K562 (cell line): ENCODE measurements around the gene SMYD1. TPM values are rescaled to one million over a fixed set of nuclear protein-coding genes. Genes with fewer than 3 reads are reported as not detected.

Experiments
- ATF1 ChIP-seq, 2 experiments: fragments of 450-650 bp in 1 of 2; IDR thresholded peaks; 2 replicates each; pipeline ENCODE4 v1.6.1; 2016; ENCODE audit warnings: missing compliant biosample characterization in 1 of 2, missing genetic modification characterization in 1 of 2
- BACH1 ChIP-seq: fragments of 200-800 bp; sonication (Bioruptor generic); IDR thresholded peaks from 2 replicates; pipeline ENCODE4 v1.6.1; 2016; ENCODE audit warnings: missing genetic modification characterization, missing compliant biosample characterization
- GATAD2B ChIP-seq: fragments of 450-650 bp; IDR thresholded peaks from 2 replicates; pipeline ENCODE4 v1.6.1; 2017; ENCODE audit warnings: mild to moderate bottlenecking, borderline replicate concordance
- MCM2 ChIP-seq: fragments of 450-650 bp; IDR thresholded peaks from 2 replicates; pipeline ENCODE4 v1.6.1; 2017; ENCODE audit warnings: low read depth, mild to moderate bottlenecking
- MTF1 ChIP-seq: fragments of 250-450 bp; sonication (Bioruptor Pico); IDR thresholded peaks from 2 replicates; pipeline ENCODE4 v1.9.0; 2021; ENCODE audit warnings: moderate library complexity, mild to moderate bottlenecking, inconsistent platforms, borderline replicate concordance
- OTX1 ChIP-seq: fragments of 450-650 bp; formaldehyde crosslinking; IDR thresholded peaks from 2 replicates; pipeline ENCODE4 v1.4.0; 2022; ENCODE audit warnings: mild to moderate bottlenecking
- RBM34 ChIP-seq: fragments of 200-400 bp; formaldehyde crosslinking; IDR thresholded peaks from 2 replicates; pipeline ENCODE4 v1.6.1; 2018; ENCODE audit warnings: low read length, borderline replicate concordance; ENCODE audit not compliant: insufficient read depth
- SMAD4 ChIP-seq: fragments of 250-450 bp; sonication (Bioruptor Pico); conservative IDR thresholded peaks from 2 replicates; pipeline ENCODE4 v1.8.0; 2021; ENCODE audit warnings: inconsistent platforms, mild to moderate bottlenecking, moderate library complexity
- SREBF2 ChIP-seq: sonication (generic); formaldehyde crosslinking; IDR thresholded peaks from 2 replicates; pipeline ENCODE4 v1.4.0; 2020; ENCODE audit warnings: mild to moderate bottlenecking, missing genetic modification reagents
- SRSF1 ChIP-seq: fragments of 200-400 bp; formaldehyde crosslinking; IDR thresholded peaks from 2 replicates; pipeline ENCODE4 v1.6.1; 2017; ENCODE audit warnings: mild to moderate bottlenecking, low read depth, low read length, moderate library complexity
- U2AF2 ChIP-seq: fragments of 200-400 bp; formaldehyde crosslinking; optimal IDR thresholded peaks from 2 replicates; pipeline ENCODE3; 2017; ENCODE audit warnings: low read depth, mild to moderate bottlenecking, low read length
- ZFX ChIP-seq: sonication (generic); formaldehyde crosslinking; IDR thresholded peaks from 2 replicates; pipeline ENCODE4 v1.8.0; 2022; ENCODE audit warnings: mild to moderate bottlenecking, missing genetic modification reagents, moderate library complexity
- ZNF436 ChIP-seq: fragments of 250-450, 450-650 bp; sonication (Bioruptor Pico); formaldehyde crosslinking; IDR thresholded peaks from 2 replicates; pipeline ENCODE4 v1.7.0; 2020; ENCODE audit warnings: mild to moderate bottlenecking
- ZNF830 ChIP-seq: fragments of 250-450 bp; sonication (Bioruptor Pico); IDR thresholded peaks from 2 replicates; pipeline ENCODE4 v1.5.0; 2021; ENCODE audit warnings: mild to moderate bottlenecking
- polyA plus RNA-seq, 8 experiments: library from polyadenylated mRNA; depleted of rRNA in 4 of 8; stranded (reverse) in 5 of 8; unstranded in 3 of 8; fragments of >200 nt; fragmentation: Nextera tagmentation in 2 of 8; fragmentation: Illumina TruSeq in 1 of 8; extraction: Ambion mirVana in 2 of 8; extraction: Trizol in 1 of 8; gene quantifications; 2 replicates each; pipeline versions ENCODE4 v1.2.1 to v1.2.3, GENCODE V29; 2011 to 2014; ENCODE audit warnings: inconsistent platforms in 1 of 8, missing spikeins in 1 of 8
- total RNA-seq, 7 experiments: library from RNA; depleted of rRNA in 6 of 7; stranded (reverse); fragments of >200 nt in 6 of 7; fragmentation: Illumina TruSeq in 2 of 7; extraction: Trizol in 2 of 7; gene quantifications; 2 replicates each; pipeline versions ENCODE4 v1.2.1 to v1.2.3, GENCODE V29; 2011 to 2021; ENCODE audit warnings: low replicate concordance in 1 of 7
- TF ChIP-seq, protein P1 (sequence below): fragments of 450-650 bp; IDR thresholded peaks from 2 replicates; pipeline ENCODE4 v1.6.1; 2016; ENCODE audit warnings: antibody characterized with exemption
- TF ChIP-seq, protein P2 (sequence below): sonication (generic); formaldehyde crosslinking; IDR thresholded peaks from 2 replicates; pipeline ENCODE4 v1.8.0; 2022; ENCODE audit warnings: missing genetic modification reagents, mild to moderate bottlenecking, borderline replicate concordance
- TF ChIP-seq, protein P3 (sequence below): fragments of 450-650 bp; IDR thresholded peaks from 2 replicates; pipeline ENCODE4 v1.6.1; 2017; ENCODE audit warnings: antibody characterized with exemption, mild to moderate bottlenecking
- TF ChIP-seq, protein P4 (sequence below): fragments of 250-450 bp; sonication (Bioruptor Pico); IDR thresholded peaks from 2 replicates; pipeline ENCODE4 v1.5.0; 2021

Gene SMYD1
- total and polyA plus RNA-seq, 9 of the 15 experiments (the other 6 are each of a cell fraction or from before 2014, with no cell fraction given), result not detected

DNA sequence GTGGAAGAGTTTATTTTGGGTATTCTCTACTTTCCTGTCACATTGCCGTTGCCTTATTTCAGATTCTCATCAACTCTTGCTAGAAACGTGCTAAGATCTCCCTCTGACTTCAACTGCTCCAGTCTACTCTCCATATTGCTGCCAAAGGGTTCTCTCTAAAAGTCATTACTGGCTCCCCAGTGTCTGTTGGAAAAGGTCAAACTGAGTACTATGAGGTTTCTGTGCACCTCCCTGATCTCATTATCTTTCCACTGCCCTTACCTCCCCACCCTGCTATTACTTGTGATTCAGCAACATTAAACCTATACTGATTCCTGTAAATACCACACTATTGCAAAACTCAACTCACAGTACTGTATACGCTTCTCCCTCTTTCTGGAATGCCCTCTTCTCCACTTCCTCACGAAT lies 10.2 kb upstream of the SMYD1 start (continued):
- TF ChIP-seq, protein P1, sequence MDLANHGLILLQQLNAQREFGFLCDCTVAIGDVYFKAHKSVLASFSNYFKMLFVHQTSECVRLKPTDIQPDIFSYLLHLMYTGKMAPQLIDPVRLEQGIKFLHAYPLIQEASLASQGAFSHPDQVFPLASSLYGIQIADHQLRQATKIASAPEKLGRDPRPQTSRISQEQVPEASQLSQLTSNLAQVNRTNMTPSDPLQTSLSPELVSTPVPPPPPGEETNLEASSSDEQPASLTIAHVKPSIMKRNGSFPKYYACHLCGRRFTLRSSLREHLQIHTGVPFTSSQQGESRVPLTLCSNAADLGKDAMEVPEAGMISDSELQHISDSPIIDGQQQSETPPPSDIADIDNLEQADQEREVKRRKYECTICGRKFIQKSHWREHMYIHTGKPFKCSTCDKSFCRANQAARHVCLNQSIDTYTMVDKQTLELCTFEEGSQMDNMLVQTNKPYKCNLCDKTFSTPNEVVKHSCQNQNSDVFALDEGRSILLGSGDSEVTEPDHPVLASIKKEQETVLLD, result 0 out of 2 replicates have a peak, but pooled peaks have one; percentile 64
- TF ChIP-seq BACH1 (tag), result no peak
- TF ChIP-seq, protein P2, sequence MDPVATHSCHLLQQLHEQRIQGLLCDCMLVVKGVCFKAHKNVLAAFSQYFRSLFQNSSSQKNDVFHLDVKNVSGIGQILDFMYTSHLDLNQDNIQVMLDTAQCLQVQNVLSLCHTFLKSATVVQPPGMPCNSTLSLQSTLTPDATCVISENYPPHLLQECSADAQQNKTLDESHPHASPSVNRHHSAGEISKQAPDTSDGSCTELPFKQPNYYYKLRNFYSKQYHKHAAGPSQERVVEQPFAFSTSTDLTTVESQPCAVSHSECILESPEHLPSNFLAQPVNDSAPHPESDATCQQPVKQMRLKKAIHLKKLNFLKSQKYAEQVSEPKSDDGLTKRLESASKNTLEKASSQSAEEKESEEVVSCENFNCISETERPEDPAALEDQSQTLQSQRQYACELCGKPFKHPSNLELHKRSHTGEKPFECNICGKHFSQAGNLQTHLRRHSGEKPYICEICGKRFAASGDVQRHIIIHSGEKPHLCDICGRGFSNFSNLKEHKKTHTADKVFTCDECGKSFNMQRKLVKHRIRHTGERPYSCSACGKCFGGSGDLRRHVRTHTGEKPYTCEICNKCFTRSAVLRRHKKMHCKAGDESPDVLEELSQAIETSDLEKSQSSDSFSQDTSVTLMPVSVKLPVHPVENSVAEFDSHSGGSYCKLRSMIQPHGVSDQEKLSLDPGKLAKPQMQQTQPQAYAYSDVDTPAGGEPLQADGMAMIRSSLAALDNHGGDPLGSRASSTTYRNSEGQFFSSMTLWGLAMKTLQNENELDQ, result no peak
- TF ChIP-seq, protein P3, sequence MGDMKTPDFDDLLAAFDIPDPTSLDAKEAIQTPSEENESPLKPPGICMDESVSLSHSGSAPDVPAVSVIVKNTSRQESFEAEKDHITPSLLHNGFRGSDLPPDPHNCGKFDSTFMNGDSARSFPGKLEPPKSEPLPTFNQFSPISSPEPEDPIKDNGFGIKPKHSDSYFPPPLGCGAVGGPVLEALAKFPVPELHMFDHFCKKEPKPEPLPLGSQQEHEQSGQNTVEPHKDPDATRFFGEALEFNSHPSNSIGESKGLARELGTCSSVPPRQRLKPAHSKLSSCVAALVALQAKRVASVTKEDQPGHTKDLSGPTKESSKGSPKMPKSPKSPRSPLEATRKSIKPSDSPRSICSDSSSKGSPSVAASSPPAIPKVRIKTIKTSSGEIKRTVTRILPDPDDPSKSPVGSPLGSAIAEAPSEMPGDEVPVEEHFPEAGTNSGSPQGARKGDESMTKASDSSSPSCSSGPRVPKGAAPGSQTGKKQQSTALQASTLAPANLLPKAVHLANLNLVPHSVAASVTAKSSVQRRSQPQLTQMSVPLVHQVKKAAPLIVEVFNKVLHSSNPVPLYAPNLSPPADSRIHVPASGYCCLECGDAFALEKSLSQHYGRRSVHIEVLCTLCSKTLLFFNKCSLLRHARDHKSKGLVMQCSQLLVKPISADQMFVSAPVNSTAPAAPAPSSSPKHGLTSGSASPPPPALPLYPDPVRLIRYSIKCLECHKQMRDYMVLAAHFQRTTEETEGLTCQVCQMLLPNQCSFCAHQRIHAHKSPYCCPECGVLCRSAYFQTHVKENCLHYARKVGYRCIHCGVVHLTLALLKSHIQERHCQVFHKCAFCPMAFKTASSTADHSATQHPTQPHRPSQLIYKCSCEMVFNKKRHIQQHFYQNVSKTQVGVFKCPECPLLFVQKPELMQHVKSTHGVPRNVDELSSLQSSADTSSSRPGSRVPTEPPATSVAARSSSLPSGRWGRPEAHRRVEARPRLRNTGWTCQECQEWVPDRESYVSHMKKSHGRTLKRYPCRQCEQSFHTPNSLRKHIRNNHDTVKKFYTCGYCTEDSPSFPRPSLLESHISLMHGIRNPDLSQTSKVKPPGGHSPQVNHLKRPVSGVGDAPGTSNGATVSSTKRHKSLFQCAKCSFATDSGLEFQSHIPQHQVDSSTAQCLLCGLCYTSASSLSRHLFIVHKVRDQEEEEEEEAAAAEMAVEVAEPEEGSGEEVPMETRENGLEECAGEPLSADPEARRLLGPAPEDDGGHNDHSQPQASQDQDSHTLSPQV, result peak; percentile 42; the same call in 1 of the 2 replicates
- TF ChIP-seq RBM34, result no peak
- no peak for TF ChIP-seq OTX1 (CRISPR knock-in tag)
- no peak for TF ChIP-seq SMAD4 (CRISPR knock-in tag)
- TF ChIP-seq SREBF2 (CRISPR knock-in tag), result no peak
- no peak for TF ChIP-seq U2AF2
- no peak for TF ChIP-seq SRSF1
- no peak for TF ChIP-seq ZNF436 (CRISPR knock-in tag)
- no peak for TF ChIP-seq MCM2
- TF ChIP-seq, protein P4, sequence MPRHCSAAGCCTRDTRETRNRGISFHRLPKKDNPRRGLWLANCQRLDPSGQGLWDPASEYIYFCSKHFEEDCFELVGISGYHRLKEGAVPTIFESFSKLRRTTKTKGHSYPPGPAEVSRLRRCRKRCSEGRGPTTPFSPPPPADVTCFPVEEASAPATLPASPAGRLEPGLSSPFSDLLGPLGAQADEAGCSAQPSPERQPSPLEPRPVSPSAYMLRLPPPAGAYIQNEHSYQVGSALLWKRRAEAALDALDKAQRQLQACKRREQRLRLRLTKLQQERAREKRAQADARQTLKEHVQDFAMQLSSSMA (CRISPR knock-in tag), result no peak
- TF ChIP-seq ATF1 (CRISPR knock-in tag; IDR thresholded peaks at IDR 0.05), result no peak
- TF ChIP-seq ATF1 (tag; IDR thresholded peaks at IDR 0.05), result no peak
- no peak for TF ChIP-seq ZFX (CRISPR knock-in tag)
- no peak for TF ChIP-seq MTF1
- TF ChIP-seq ZNF830 (CRISPR knock-in tag), result no peak
- no peak for TF ChIP-seq GATAD2B
